Mucosa of gallbladder (tissue), 1 donor: ENCODE measurements around the gene AKR1C3. TPM values are rescaled to one million over a fixed set of nuclear protein-coding genes. Genes with fewer than 3 reads are reported as not detected.
"Not testable (repeated sequence)": the region's sequence is repeated elsewhere in the genome, so short reads cannot be mapped to it uniquely, and the experiment has no call there.

Experiments
- DNase-seq: peaks from one replicate; pipeline ENCODE4 v3.0.0-alpha.2; 2020; ENCODE audit warnings: low spot score
- total RNA-seq: library from RNA; stranded (reverse); gene quantifications from one replicate; pipeline ENCODE4 v1.2.1, GENCODE V29; 2021
- donor health status: DM: no; HTN: no; CAD: no.

Gene AKR1C3
- total RNA-seq, 1 donor from 2014 or later: 553 TPM

- DNase-seq: no peak
Measured at GRCh38 chr10:5136468-5137087, 42.4 kb downstream of the AKR1C3 start.

- not testable (repeated sequence) for DNase-seq
Measured at GRCh38 chr10:5137699-5138098, 43.5 kb downstream of the AKR1C3 start.

- no peak for DNase-seq
Measured at GRCh38 chr10:5142199-5142598, 48.0 kb downstream of the AKR1C3 start.

GRCh38 chr10:5143137-5143536 is 48.9 kb downstream of the AKR1C3 start:
- no peak for DNase-seq

DNA sequence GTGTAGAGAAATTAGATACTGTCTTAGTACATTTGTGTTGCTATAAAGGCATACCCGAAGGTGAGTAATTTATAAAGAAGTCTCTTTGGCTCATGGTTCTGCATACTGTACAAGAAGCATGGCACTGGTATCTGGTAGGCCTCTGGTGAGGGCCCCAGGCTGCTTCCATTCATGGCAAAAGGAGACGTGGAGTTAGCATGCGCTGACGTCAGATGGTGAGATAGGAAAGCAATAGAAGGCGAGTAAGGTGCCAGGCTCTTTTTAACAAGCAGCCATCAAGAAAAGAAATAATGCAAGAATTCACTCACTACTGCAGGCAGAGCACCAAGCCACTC is 52.7 kb downstream of the AKR1C3 start:
- no peak for DNase-seq

- peak; percentile 65 for DNase-seq
Measured at GRCh38 chr10:5147255-5147980, 53.2 kb downstream of the AKR1C3 start.

- DNase-seq: peak; percentile 33
Measured at GRCh38 chr10:5147981-5148677, 53.9 kb downstream of the AKR1C3 start.

DNA sequence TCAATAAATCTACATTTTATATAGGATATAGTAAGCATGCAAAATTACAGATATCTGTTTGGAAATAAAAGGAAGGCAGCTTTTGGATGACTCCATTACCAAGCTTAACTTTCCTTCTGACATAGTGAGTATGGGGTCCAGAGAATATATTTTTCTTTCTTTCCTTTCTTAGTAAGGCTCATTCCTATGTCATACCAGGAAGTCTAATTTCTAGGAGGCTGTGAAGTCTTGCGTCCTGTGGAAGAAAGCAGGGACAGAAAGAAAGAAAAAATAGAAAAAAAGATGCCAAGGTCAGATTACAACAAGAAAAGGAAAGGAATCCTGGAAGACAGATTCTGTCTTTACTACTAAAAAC is 54.4 kb downstream of the AKR1C3 start:
- DNase-seq: no peak

- DNase-seq: no peak
Measured at GRCh38 chr10:5151076-5151475, 56.9 kb downstream of the AKR1C3 start.

GRCh38 chr10:5155951-5156350 is 61.7 kb downstream of the AKR1C3 start:
- DNase-seq: no peak

Other genes with a start within 250 kb of the AKR1C3 start
- gene AKR1C1, start 131.0 kb upstream of the AKR1C3 start, total RNA-seq: 48.7 TPM
- gene AKR1C2, start 90.6 kb upstream of the AKR1C3 start, total RNA-seq: 85.5 TPM
- gene AKR1C8, start 90.7 kb downstream of the AKR1C3 start, total RNA-seq: not detected
- 9.1 TPM for gene AKR1C4, start 102.4 kb downstream of the AKR1C3 start, total RNA-seq